ENCODE data around the gene HSD3B2.

The HSD3B2 gene

DNA sequence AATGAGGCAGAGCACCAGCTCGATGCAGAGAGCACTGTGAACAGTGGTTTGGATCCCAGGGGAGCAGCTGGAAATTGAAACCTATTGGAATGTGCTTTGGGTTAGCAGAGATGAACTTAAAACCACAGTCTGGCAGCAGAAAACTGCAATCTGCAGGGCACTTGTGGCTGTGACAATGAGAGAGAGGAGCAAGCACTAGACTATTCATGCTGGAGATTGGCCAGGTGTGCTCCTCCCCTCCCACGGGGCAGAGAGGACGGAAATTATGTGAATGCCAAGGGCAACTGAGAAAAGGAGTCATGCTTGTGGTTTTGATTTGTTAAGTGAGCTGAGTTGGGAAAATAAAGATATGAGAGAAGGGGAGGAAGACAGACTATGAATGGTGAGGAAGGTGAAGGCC is 38.1 kb downstream of the HSD3B2 start:
- in situ Hi-C loops (cut with HindIII; ENCODE audit: low sequenced_read_pairs): no loop called here

DNA sequence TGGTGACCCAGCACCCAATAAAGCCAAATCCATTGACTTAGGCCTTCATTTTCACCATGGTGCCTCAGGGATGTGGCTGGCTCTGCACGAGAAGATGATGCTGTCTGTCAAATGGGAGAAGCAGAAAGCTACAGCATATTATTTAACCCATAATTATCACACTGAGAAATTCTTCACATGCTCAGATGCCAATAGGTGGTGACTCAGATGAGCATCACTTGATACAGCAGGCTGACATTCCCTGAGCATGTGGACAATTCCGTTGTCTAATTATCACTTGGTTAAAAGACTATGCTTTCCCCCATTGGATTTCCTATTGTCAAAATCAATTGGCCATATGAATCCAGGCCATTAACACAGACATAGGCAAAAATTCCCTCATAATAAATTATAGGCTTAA is 48.0 kb downstream of the HSD3B2 start:
- in situ Hi-C loops (cut with HindIII; ENCODE audit: low sequenced_read_pairs): no loop called here

DNA sequence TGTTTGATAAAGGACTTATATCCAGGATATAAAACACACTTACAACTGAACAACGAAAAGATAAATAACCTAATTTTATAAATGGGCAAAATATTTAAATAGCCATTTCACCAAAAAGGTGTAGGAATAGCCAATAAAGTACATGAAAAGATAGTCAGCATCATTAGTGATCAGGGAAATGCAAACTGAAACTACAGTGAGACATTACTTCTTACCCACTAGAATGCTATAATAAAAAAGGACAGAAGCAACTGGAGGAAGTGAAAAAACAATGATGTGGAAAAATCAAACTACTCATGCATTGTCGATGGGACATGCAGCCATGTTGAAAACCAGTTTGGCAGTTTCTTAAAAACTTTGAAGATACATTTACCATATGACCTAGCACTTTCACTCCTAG is 48.6 kb downstream of the HSD3B2 start:
- in situ Hi-C loops (cut with HindIII; ENCODE audit: low sequenced_read_pairs): no loop called here

DNA sequence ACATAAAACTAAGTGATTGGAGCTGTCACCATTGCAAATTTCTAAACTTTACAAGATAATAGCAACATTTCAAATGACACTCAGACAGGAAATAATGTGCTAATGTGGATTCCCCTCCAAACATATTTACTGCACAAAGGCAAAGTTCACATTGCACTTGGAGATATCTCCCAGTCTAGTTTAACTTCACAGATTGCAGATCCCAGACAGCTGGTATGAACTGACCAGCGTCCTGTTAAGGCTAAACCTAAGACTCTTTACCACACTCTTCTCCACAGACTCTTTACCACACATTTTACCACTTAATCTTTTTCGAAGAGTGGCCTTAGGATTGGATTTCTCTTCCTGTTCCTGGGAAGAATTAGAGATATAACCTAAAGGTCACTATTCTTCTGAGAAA is 51.5 kb downstream of the HSD3B2 start:
- in situ Hi-C loops (cut with HindIII; ENCODE audit: low sequenced_read_pairs): no loop called here

DNA sequence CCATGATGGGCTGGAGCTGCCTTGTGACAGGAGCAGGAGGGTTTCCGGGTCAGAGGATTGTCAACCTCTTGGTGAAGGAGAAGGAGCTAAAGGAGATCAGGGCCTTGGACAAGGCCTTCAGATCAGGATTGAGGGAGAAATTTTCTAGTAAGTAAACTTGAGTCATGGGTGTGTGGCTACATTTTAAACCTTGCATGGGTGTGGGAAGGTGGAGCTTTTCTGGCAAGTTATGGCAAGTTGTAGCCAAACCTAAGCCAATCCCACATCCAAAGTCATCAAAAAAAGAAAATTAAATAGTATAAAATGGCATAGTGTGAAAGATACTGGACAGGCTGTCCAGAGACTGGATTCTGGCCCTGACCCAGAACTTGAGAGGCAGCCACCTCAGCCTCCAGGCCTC is 52.3 kb downstream of the HSD3B2 start:
- in situ Hi-C loops (cut with HindIII; ENCODE audit: low sequenced_read_pairs): no loop called here

DNA sequence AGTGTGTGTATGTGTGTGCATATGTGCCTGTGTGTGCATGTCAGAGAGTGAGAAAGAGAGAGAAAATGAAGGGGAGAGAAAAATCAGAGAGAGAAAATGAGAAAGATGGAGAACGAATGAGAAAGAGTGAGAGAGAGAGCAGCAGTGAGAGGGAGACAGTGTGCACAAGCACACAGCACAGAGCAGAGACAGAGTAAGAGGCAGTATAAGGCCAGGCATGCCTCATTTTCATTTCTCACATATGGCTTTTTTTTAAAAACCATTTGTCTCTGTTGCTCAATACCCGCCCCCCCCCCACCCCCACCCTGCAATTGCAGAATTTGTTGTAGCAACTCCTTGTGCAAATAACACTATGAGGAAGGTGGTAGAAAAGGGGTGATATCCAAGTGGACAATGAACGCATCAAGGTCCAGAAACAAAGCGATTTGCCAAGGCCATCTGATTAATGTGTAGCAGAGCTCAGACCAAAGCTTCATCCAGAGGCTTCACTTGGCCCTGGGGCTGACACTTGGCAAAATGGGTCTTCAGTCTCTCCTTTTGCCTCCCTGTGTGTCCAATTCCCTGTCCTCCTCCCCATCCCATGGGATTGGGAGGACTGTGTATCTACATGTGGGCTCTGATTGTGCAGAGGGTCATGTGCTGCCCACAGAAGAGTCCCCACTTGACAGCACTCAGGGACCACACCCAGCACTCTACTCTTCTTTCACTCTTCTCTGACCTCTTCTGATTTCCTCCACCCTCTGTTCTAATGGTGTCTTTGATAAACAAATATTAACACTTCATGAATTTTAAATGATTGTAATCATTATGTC is 53.1 kb downstream of the HSD3B2 start:
- in situ Hi-C loops (cut with HindIII; ENCODE audit: low sequenced_read_pairs): no loop called here

DNA sequence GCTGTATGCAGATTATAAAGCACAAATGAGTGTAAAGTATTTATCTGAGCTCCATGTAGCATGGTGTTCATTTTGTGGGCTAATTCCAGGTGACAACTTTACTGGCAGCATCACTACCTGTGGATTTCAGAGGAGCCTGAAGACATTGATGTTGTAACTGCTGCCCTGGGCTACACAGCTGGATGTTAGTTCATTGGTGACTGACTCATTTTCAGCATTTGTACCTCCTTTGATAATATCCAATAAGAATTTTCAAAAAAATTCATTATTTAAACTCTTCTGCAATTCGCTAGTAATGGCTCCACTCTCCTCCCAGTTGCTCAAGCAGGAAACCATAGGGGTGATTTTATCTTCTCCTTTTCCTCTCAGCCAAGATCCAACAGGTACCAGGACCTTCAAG is 54.8 kb downstream of the HSD3B2 start:
- in situ Hi-C loops (cut with HindIII; ENCODE audit: low sequenced_read_pairs): no loop called here

DNA sequence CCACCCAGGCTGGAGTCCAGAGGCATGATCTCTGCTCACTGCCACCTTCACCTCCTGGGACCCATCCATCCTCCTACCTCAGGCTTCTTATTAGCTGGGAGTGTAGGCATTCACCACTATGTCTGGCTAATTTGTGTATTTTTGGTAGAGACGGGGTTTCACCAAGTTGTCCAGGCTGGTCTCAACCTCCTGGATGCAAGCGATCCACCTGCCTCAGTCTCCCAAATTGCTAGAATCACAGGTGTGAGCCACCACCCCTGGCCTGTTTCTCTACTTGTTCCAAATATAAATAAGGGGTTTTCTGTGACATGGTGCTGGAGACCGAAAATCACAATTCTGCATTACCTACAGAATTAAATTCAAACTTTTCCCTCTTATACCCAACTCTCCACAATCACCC is 55.4 kb downstream of the HSD3B2 start:
- in situ Hi-C loops (cut with HindIII; ENCODE audit: low sequenced_read_pairs): no loop called here

DNA sequence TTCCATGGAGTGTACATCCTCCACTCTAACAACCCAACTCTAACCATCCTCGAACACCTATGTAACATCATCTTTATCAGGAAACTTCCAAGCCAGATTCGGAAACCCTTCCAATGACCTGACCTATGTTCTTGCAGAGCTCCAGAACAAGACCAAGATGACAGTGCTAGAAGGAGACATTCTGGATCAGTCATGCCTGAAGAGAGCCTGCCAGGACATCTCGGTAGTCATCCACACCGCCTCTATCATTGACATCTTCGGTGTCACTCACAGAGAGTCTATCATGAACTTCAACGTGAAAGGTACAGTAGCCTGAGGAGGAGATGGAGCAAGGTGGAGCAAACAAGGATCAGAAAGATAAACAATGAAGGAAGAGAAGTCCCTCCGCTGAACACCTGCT is 56.0 kb downstream of the HSD3B2 start:
- in situ Hi-C loops (cut with HindIII; ENCODE audit: low sequenced_read_pairs): no loop called here

DNA sequence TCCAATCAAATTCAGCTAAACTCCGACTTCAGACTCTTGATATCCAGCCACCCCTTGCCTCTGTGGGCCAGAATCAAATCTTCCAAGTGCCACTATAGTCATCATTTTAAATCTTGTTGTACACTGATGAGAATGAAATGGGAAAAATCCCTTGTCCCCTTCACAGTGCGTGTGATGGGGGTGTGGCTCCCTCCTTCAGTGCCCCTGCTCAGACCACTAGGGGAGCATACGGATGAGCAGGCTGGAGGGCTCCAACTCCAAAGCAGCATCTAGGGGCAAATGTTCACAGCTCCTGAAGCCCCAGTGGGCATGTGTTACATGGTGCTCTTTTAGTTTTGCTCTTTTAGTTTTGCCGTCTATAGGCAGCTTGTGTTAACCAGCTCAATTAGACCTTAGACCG is 56.6 kb downstream of the HSD3B2 start:
- in situ Hi-C loops (cut with HindIII; ENCODE audit: low sequenced_read_pairs): no loop called here

DNA sequence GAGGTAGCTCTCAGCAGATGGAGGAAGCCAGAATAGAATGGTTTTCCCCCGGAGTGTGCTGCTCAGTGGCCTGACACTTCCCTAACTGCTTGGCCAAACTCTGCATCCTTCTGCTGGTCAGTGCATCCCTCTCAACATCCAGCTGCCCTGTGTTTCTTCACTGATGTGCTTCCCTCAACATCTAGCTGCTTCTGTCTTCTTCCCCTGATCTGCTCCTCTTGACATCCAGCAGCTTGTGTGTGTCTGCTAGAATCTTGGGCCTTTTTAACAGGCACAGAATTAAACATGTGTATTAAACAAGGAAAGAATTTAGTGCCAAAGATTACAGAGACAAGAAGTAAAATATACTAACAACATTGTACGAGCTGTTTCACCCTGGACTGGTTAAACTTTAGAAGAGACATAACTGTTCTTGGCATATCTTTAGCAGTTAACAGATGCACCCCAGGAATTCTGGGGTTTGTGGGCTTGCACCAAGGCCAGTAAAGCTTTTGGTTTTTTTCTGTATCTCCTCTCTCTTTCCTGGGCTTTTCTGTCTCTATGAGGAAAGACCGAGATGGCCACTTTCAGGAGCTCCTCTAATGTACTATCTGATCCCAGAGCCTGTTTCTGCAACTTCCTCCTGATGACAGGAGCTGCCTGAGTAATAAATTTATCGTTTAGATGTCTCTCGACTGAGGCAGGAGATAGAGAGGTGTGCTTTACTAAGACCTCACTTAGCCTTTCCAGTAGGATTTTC is 57.3 kb downstream of the HSD3B2 start:
- in situ Hi-C loops (cut with HindIII; ENCODE audit: low sequenced_read_pairs): no loop called here

All from DLD1 (cell line).